Uterus (tissue), 2 donors: Measurements from ENCODE around the gene USP17L18.
"Not testable (repeated sequence)": the region's sequence is repeated elsewhere in the genome, so short reads cannot be mapped to it uniquely, and the experiment has no call there.

Experiments used
- POLR2A ChIP-seq, 2 donors: fragments of 450-650 bp; IDR thresholded peaks; one replicate each; pipeline ENCODE4 v1.6.1; 2016; ENCODE audit warnings: antibody characterized with exemption in 2 of 2, mild to moderate bottlenecking in 1 of 2, moderate library complexity in 1 of 2
- TF ChIP-seq, protein P1 (sequence below), 4 experiments: fragments of 200-600 bp in 2 of 4; fragments of 450-650 bp in 2 of 4; sonication (generic) in 2 of 4; IDR thresholded peaks; one replicate each; pipeline ENCODE4 v1.5.1; 2016 to 2019; ENCODE audit warnings: antibody characterized with exemption in 4 of 4, mild to moderate bottlenecking in 2 of 4, moderate library complexity in 1 of 4

DNA sequence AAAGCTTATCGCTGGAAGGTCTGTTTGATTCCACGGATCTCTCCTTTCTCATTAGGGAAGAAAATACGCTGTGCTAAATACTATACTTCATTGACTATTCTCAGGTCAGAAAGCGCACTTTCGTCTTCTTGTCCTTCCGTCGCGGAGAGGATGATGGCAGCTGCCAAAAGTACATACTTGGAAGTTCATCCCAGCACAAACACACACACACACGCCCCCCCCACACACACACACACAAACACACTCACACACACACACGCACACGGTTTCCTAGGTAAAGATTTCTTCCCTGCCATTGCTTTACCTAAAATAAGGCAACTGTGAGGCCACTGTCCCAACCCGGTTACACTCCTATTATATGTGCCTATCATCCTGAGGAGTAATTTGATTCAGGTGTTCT, 10.0 kb upstream of the USP17L18 start:
- TF ChIP-seq POLR2A (IDR thresholded peaks at IDR 0.05) = not testable (repeated sequence)
- TF ChIP-seq, protein P1, sequence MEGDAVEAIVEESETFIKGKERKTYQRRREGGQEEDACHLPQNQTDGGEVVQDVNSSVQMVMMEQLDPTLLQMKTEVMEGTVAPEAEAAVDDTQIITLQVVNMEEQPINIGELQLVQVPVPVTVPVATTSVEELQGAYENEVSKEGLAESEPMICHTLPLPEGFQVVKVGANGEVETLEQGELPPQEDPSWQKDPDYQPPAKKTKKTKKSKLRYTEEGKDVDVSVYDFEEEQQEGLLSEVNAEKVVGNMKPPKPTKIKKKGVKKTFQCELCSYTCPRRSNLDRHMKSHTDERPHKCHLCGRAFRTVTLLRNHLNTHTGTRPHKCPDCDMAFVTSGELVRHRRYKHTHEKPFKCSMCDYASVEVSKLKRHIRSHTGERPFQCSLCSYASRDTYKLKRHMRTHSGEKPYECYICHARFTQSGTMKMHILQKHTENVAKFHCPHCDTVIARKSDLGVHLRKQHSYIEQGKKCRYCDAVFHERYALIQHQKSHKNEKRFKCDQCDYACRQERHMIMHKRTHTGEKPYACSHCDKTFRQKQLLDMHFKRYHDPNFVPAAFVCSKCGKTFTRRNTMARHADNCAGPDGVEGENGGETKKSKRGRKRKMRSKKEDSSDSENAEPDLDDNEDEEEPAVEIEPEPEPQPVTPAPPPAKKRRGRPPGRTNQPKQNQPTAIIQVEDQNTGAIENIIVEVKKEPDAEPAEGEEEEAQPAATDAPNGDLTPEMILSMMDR (IDR thresholded peaks at IDR 0.05) = not testable (repeated sequence)
